ENCODE results near the gene SMAGP.
"Not testable (repeated sequence)": the region's sequence is repeated elsewhere in the genome, so short reads cannot be mapped to it uniquely, and the experiment has no call there.

SMAGP gene

DNA sequence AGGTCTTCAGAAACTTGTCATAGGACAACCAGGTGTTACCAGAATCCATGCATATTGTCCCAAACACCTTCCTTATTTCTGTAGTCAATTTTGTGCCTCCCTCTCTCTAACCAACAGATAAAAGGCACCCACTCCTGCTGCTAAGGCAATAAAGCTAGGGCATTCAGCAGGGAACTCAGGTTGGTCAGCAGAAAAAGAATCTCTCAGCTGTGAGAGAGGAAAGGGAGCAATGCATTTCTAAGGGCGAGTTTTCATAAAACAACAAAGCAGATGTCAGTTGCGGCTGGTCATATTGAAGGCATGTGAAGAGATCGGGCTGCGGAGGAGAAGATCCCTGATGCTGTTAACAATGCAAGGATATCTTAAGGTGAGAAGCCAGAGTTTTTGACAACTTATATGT lies 45.0 kb downstream of the SMAGP start:
- DNase-seq (ENCODE audit: low read depth) = no peak

GRCh38 chr12:51224625-51225024 lies 45.6 kb downstream of the SMAGP start:
- no peak for DNase-seq (ENCODE audit: low read depth)

- no peak for DNase-seq (ENCODE audit: low read depth)
Measured at GRCh38 chr12:51222461-51222860, 47.8 kb downstream of the SMAGP start.

DNA sequence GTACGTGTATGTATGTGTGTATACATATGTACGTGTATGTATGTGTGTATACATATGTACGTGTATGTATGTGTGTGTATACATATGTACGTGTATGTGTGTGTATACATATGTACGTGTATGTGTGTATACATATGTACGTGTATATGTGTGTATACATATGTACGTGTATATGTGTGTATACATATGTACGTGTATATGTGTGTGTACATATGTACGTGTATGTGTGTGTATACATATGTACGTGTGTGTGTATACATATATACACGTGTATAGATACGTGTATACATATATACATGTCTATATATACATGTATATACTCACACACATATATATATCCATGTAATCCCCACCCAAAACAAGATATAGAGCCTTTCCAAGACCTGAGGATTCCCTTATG lies 50.4 kb downstream of the SMAGP start:
- DNase-seq (ENCODE audit: low read depth) = not testable (repeated sequence)

DNA sequence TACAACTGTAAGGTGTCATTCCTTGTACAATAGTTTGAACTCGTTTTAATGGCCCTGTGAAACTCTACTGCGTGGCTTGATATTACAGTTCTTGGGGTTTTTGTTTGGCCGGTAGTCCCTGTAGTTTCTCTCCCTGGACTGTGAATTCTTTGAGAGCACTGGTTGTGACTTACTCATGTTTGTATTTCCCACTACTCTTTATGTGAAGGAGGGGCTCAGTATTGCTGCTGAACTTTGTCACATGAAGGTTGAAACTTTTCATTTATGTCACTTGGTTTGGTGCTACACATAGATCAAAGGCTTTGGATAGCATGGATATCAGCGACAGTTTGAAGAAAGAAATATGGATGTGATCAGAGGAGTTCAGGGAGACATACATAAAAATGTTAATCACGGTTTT lies 50.9 kb downstream of the SMAGP start:
- DNase-seq (ENCODE audit: low read depth) = no peak

- DNase-seq (ENCODE audit: low read depth) = no peak
Measured at GRCh38 chr12:51218607-51219161, 51.5 kb downstream of the SMAGP start.

DNA sequence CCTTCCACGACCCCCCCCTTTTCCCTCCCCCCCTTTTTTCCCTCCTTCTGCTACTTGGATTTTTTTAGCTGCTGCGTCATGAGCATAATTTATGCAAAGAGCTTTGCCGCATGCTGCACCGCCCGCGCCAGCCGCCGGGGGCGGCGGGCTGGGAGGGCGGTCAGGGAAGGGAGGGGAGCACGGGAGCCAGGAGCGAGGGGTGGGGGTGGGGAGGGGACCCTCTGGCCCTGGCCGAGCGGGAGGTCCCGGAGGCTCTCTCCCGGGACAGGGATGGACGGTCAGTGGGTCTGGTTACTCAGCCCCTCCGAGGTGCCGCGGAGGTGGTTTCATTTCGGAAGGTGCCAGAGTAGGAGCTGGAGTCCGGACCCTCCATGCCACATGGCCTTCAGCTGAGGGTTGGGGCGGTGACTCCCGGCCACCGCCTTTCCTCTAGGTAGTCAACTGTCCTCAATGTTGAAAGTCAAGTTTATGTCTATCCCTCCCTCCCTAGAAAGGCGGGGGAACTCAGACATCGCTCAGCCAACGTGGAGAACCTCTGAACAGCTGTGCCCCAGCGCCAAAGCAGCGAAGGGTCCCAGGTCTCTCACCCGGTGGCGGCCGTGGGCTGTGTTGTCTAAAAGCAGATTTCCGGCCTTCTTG lies 52.1 kb downstream of the SMAGP start, which contains the start of gene POU6F1:
POU6F1 (minus strand) TSS at position 95 of the 639 bp plus-strand sequence. CDS start 11,226 bp downstream, outside the sequence.
- DNase-seq (ENCODE audit: low read depth) = peak; percentile 38

DNA sequence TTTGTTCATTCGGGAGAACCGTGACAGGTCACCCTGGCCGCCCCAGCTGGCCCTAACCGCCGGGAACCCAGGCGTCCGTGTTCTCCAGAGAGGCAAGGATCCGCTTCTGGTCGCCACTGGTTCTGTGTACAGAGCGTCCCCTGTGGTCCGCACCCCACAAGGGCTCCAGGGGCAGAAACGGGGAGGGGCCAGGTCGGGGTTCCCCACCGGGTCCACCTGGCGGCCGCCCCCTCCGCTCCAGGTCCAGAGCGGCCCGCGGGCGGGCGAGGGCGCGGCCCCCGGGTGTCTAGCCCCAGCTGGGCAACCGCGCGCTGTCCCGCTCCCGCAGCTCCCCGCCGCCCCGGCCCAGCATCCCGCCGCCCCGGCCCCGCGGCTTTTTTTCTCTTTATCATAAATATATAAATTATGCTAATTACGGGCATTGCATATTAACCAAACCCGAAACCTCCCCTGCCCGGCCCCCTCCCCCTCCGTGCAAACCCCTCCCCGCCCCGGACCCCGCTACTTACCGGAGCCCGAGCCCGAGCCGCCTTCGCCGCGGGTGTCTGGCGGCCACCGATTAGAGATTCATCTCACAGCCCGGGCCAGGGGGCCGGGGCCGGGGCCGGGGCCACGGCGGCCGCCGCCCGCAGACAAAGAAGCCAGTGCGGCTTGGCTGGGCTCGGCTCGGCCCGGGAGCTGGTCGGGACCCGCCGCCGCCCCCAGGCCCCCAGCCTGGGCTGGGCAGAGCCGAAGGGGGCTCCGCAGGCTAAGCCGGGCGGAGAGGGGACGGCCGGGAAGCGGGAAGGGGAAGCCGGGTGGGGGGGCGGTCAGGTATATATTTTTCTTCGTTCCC lies 52.9 kb downstream of the SMAGP start:
- no peak for DNase-seq (ENCODE audit: low read depth)

- DNase-seq (ENCODE audit: low read depth) = no peak
Measured at GRCh38 chr12:51216642-51217041, 53.6 kb downstream of the SMAGP start.

- DNase-seq (ENCODE audit: low read depth) = no peak
Measured at GRCh38 chr12:51214895-51215294, 55.3 kb downstream of the SMAGP start.

DNA sequence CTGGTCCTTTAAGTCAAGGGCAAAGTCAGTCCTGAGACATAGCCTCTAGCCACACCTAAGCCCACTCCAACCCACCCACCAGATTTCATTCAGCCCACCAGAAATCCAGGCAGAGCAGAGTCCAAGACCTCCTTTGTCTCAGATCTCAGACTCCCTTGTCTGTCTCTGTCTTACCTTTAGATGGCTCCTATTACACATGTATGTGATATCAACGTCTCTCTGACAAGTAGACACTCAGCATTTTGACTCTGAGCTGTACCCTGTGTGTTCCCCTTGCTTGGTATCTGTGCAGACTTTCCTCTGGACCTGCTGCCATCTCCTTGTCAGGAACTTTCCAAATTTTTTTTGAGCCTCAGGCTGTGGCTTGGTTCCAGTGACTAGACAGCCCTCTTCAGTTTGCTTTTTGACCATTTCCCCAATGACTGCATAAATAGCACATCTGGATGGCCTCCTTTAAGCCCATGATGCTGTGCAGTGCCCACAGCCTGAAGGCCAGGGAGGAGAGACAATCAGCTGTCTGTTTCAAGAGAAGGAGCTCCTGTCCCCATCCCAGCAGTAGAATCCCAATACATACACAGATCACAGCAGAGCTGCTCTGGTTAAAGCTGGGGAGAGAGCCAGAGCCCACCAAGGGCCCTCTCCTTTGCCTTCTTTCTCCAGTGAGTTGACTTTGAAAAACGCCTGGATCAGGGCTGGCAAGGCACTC lies 59.4 kb downstream of the SMAGP start:
- no peak for DNase-seq (ENCODE audit: low read depth)

DNA sequence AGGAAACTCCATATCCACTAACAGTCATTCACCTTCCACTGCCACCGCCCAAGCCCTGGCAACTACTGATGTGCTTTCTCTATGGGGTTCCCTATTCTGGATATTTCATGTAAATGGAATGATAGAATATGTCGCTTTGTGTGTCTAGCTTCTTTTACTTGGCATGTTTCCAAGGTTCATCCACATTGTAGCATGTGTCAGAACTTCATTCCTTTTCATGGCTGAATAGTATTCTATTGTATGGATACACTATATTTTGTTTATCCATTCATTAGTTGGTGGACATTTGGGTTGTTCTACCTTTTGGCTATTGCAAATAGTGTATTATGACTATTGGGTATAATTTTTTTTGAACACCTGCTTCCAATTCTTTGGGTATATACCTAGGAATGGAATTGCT lies 61.0 kb downstream of the SMAGP start:
- DNase-seq (ENCODE audit: low read depth) = no peak

GRCh38 chr12:51208016-51208660 lies 62.1 kb downstream of the SMAGP start:
- DNase-seq (ENCODE audit: low read depth) = no peak

- no peak for DNase-seq (ENCODE audit: low read depth)
Measured at GRCh38 chr12:51205350-51205749, 64.9 kb downstream of the SMAGP start.

DNA sequence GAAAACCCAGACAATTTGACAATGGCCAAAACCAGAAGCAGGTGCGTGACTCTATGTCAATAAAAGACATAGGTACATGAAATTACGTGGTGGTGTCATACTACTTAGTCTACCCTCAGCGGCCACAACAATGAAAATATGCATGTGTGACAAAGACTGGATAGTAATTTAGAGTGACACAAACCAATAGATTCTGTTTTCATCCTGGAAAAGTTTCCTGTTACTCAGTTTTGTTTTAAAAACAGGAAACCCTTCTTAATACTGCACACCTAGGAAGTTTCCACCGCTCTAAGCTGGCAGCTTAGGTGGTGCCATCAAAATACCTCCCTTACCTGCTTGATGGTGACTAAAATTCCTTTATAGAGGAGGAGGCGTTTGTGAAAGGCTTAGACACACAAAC lies 67.5 kb downstream of the SMAGP start:
- DNase-seq (ENCODE audit: low read depth) = no peak

DNA sequence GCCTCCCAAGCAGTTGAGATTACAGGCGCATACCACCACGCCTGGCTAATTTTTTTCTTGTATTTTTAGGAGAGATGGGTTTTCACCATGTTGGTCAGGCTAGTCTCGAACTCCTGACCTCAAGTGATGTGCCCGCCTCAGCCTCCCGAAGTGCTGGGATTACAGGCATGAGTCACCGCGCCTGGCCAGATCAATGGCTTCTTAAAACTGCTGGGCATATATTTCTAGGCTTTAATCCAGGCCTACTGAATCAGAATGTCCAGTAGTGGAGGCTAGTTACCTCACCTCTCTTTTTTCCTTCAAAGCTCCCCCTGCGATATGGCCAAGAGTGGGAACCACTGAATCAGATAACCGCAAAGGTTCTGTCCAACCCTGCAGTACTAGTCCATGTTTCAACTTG lies 69.4 kb downstream of the SMAGP start:
- DNase-seq (ENCODE audit: low read depth) = no peak

GRCh38 chr12:51200156-51200555 lies 70.1 kb downstream of the SMAGP start:
- DNase-seq (ENCODE audit: low read depth) = no peak

DNA sequence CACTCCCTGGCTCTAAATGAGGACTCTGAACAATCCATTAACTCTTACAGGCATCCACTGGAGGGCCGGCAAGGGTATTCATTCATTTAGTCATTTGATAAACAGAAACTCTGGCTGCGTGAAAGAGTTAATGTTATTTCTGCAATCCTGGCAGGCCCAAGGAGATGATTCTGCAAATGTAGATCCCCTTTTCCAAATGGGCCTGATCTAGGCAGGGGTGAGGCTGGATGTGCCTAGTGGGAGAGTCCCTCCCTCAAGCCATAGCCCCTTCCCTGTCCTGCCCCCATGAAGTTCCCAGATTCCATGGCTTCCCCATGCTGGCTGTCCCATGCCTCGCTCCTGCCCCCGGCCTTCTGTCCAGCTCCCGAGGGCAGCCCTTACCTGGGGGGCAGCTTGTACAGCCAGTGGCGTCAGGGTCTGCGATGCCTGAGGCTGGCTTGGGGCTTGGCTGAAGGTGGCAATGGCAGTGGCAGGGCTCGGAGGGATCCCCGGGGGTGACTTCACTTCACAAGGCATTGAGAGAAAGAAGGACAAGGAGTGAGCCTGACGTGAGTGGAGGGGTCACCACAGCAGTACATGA lies 70.8 kb downstream of the SMAGP start:
- no peak for DNase-seq (ENCODE audit: low read depth)

DNA sequence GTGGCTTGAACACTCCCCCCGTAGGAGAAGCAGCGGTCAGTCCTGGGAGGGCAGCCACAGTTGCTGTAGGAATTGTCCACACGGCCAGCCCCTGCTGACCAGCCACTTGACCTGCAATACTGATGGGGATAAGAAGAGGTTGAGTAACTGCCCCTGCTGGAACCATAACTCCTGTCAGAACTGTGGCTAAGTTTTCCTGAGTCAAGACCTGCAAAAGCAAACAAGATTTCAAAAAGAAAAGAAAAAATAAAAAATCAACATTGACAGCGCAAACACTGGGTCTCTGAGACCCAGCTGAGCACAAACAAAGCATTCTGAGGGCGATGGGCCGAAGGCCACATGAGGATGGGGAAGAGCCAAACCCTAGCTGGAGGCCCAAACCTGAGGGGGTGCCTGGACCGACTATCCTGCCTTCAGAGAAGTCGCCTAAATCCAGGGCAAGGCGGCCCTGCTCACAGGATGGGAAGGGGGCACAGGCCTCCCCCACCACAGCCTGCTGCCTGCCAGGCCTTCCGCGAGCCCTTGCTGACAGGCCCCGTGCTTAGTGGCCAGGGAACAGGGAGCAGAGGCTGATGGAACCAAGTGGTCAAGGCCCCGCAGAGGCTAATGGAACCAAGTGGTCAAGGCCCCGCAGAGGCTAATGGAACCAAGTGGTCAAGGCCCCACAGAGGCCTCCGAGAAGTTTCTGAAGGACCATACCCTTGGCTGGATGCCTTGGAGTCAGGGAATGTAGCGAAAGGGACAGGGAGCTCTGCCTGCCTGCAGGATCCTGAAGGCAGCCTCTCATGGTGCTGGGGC lies 71.4 kb downstream of the SMAGP start:
- no peak for DNase-seq (ENCODE audit: low read depth)

GRCh38 chr12:51197736-51198567 lies 72.3 kb downstream of the SMAGP start:
- DNase-seq (ENCODE audit: low read depth) = no peak

Measured in stimulated activated CD8-positive, alpha-beta memory T cell treated with anti-CD3 and anti-CD28 coated beads, Interleukin-15, amount 100 ng/mL, for 24 hours (primary cell).